Neural progenitor cell (in vitro differentiated cells): ENCODE results near the gene LRPAP1. TPM values are rescaled to one million over a fixed set of nuclear protein-coding genes. Genes with fewer than 3 reads are reported as not detected.
A peak's percentile ranks its signal among the peaks of the same experiment; 100 is the strongest.

ENCODE experiments used
- DNase-seq: peaks from one replicate; pipeline ENCODE4 v3.0.0-alpha.2; 2016; ENCODE audit warnings: low spot score
- H2AFZ ChIP-seq: fragments of 200-600 bp; sonication (generic); replicated peaks from 2 replicates; pipeline ENCODE4 v1.6.1; 2016; ENCODE audit warnings: antibody characterized with exemption
- H3F3A ChIP-seq: fragments of 200-600 bp; sonication (generic); 2 replicates; pipeline ENCODE4 v1.6.1; 2016; ENCODE audit warnings: antibody characterized with exemption, low read depth
- H3K27ac ChIP-seq: fragments of 200-600 bp; sonication (generic); 2 replicates; pipeline ENCODE4 v1.5.1; 2016; ENCODE audit warnings: mild to moderate bottlenecking
- H3K27me3 ChIP-seq: fragments of 200-600 bp; sonication (generic); 2 replicates; pipeline ENCODE4 v1.6.1; 2016; ENCODE audit warnings: mild to moderate bottlenecking, moderate library complexity
- H3K36me3 ChIP-seq: fragments of 200-600 bp; sonication (generic); 2 replicates; pipeline ENCODE4 v1.5.1; 2016
- H3K4me1 ChIP-seq: fragments of 200-600 bp; sonication (generic); 2 replicates; pipeline ENCODE4 v1.6.1; 2016; ENCODE audit warnings: mixed run types
- H3K4me2 ChIP-seq: fragments of 200-600 bp; sonication (generic); 2 replicates; pipeline ENCODE4 v1.6.1; 2016
- H3K4me3 ChIP-seq: fragments of 200-600 bp; sonication (generic); 2 replicates; pipeline ENCODE4 v1.5.1; 2016
- H3K79me2 ChIP-seq: fragments of 200-600 bp; sonication (generic); 2 replicates; pipeline ENCODE4 v1.6.1; 2016; ENCODE audit warnings: low read depth
- H3K9ac ChIP-seq: fragments of 200-600 bp; sonication (generic); 2 replicates; pipeline ENCODE4 v1.6.1; 2016
- H3K9me3 ChIP-seq: fragments of 200-600 bp; sonication (generic); 2 replicates; pipeline ENCODE4 v1.5.1; 2016; ENCODE audit warnings: low read depth
- H4K20me1 ChIP-seq: fragments of 200-600 bp; sonication (generic); 2 replicates; pipeline ENCODE4 v1.6.1; 2016; ENCODE audit warnings: low read depth
- H3K27ac Mint-ChIP-seq: 3 replicates; pipeline ENCODE4 v1.8.0; 2021; ENCODE audit warnings: mixed read lengths
- H3K27me3 Mint-ChIP-seq: 2 replicates; pipeline ENCODE4 v1.8.0; 2022; ENCODE audit warnings: low read depth, mild to moderate bottlenecking, inconsistent platforms, moderate library complexity, mixed read lengths; ENCODE audit not compliant: insufficient read depth
- H3K36me3 Mint-ChIP-seq: 3 replicates; pipeline ENCODE4 v1.8.0; 2021; ENCODE audit warnings: mixed read lengths
- H3K4me1 Mint-ChIP-seq: 3 replicates; pipeline ENCODE4 v1.8.0; 2021; ENCODE audit warnings: mixed read lengths
- H3K4me3 Mint-ChIP-seq: 3 replicates; pipeline ENCODE4 v1.8.0; 2021; ENCODE audit warnings: mild to moderate bottlenecking, moderate library complexity, mixed read lengths
- H3K9me3 Mint-ChIP-seq: 3 replicates; pipeline ENCODE4 v1.8.0; 2020; ENCODE audit warnings: mixed read lengths
- EZH2 ChIP-seq: fragments of 200-600 bp; sonication (generic); IDR thresholded peaks from 2 replicates; pipeline ENCODE4 v1.6.1; 2017; ENCODE audit warnings: antibody characterized with exemption, mild to moderate bottlenecking, moderate library complexity
- EZH2phosphoT487 ChIP-seq: fragments of 200-600 bp; sonication (generic); IDR thresholded peaks from 2 replicates; pipeline ENCODE4 v1.6.1; 2017; ENCODE audit warnings: antibody characterized with exemption
- total RNA-seq: library from RNA; depleted of rRNA; stranded (reverse); fragments of >200 nt; gene quantifications from 2 replicates; pipeline ENCODE4 v1.2.3, GENCODE V29; 2015; ENCODE audit warnings: low replicate concordance
- TF ChIP-seq, protein P1 (sequence below): fragments of 200-600 bp; sonication (generic); IDR thresholded peaks from 2 replicates; pipeline ENCODE4 v1.5.1; 2017; ENCODE audit warnings: antibody characterized with exemption, mild to moderate bottlenecking

The LRPAP1 gene
- total RNA-seq, 1 donor from 2014 or later = 48.3 TPM

- Histone ChIP-seq H3K4me2 (no peak overlapping the region), H3K79me2 (no peaks in the 10 kb centered on the region), H2AFZ (no peak overlapping the region), H4K20me1 (peaks cover 4% of the 10 kb centered on the region), H3K9ac (no peak overlapping the region), H3K9me3 (no peaks in the 10 kb centered on the region), H3K4me3 (no peak overlapping the region), H3K27me3 (peaks cover 73% of the 10 kb centered on the region), H3K27ac (no peak overlapping the region), H3F3A (peaks cover 25% of the 10 kb centered on the region), H3K4me1 (peaks cover 12% of the 10 kb centered on the region), H3K36me3 (no peaks in the 10 kb centered on the region)
- peak; percentile 2 for DNase-seq
- Mint-ChIP-seq H3K9me3 (no peaks in the 10 kb centered on the region), H3K4me1 (peaks cover 31% of the 10 kb centered on the region), H3K27ac (no peak overlapping the region), H3K4me3 (no peak overlapping the region), H3K27me3 (peaks cover 11% of the 10 kb centered on the region), H3K36me3 (no peaks in the 10 kb centered on the region)
- TF ChIP-seq EZH2 (no peak), EZH2phosphoT487 (no peak)
- TF ChIP-seq, protein P1, sequence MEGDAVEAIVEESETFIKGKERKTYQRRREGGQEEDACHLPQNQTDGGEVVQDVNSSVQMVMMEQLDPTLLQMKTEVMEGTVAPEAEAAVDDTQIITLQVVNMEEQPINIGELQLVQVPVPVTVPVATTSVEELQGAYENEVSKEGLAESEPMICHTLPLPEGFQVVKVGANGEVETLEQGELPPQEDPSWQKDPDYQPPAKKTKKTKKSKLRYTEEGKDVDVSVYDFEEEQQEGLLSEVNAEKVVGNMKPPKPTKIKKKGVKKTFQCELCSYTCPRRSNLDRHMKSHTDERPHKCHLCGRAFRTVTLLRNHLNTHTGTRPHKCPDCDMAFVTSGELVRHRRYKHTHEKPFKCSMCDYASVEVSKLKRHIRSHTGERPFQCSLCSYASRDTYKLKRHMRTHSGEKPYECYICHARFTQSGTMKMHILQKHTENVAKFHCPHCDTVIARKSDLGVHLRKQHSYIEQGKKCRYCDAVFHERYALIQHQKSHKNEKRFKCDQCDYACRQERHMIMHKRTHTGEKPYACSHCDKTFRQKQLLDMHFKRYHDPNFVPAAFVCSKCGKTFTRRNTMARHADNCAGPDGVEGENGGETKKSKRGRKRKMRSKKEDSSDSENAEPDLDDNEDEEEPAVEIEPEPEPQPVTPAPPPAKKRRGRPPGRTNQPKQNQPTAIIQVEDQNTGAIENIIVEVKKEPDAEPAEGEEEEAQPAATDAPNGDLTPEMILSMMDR = no peak
Measured at GRCh38 chr4:3466691-3467600, 65.3 kb downstream of the LRPAP1 start.

- Histone ChIP-seq H3K27me3 (peaks cover 65% of the 10 kb centered on the region), H3K4me3 (no peak overlapping the region), H2AFZ (no peak overlapping the region), H3K36me3 (no peaks in the 10 kb centered on the region), H3K79me2 (no peaks in the 10 kb centered on the region), H3K9me3 (no peaks in the 10 kb centered on the region), H3K4me2 (no peak overlapping the region), H3K4me1 (peaks cover 12% of the 10 kb centered on the region), H3F3A (peaks cover 25% of the 10 kb centered on the region), H4K20me1 (peaks cover 4% of the 10 kb centered on the region), H3K9ac (no peak overlapping the region), H3K27ac (no peak overlapping the region)
- H3K4me3 Mint-ChIP-seq = no peak overlapping the region
- DNase-seq = peak; percentile 76
- TF ChIP-seq EZH2 = no peak
- TF ChIP-seq EZH2phosphoT487 = no peak
- TF ChIP-seq, protein P1 = peak; percentile 60
- no peaks in the 10 kb centered on the region for H3K9me3 Mint-ChIP-seq
- peaks cover 10% of the 10 kb centered on the region for H3K27me3 Mint-ChIP-seq
- peaks cover 30% of the 10 kb centered on the region for H3K4me1 Mint-ChIP-seq
- no peaks in the 10 kb centered on the region for H3K36me3 Mint-ChIP-seq
- H3K27ac Mint-ChIP-seq = no peak overlapping the region
Measured at GRCh38 chr4:3465698-3466671, 66.2 kb downstream of the LRPAP1 start.

DNA sequence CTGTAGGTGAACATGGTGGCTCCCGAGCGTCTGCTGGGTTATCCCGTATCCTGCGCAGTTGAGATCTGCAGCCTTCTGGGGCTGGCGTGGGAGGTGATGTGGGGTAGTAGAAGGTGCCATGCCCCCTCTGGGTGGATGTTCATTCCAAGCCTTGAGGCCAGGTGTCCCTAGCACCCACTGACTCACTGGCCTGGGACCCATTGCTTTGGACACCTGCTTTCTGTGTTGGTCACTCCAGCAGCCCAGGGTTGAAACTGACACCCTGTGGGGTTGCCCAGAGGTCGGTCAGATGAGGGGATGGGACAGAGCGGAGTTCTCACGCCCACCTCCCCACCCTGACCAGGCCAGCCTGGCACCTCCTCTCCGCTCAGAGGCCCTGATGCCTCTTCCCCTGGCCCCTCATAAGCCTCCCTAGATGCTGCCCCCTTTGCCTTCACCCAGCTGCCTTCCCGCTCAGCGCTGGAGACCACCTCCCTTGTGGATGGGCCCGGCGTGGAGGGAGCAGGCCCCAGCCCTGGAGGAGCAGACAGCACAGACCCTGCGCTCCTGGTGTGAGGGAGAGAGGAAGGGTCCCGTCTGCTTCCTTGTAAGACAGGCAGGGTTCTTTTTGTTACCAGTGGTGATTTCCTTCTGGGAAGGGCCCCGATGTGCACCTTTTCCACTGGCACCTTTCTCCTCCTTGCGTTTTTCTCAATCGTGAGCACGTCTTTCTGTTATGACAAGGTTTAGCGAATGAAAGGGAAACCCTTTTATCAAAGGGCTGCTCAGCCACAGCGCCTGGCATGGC is 67.1 kb downstream of the LRPAP1 start:
- H2AFZ ChIP-seq = no peak overlapping the region
- no peak overlapping the region for H3K4me3 Mint-ChIP-seq
- H3K36me3 Mint-ChIP-seq = no peaks in the 10 kb centered on the region
- H3K27me3 Mint-ChIP-seq = peaks cover 6% of the 10 kb centered on the region
- H3K36me3 ChIP-seq = no peaks in the 10 kb centered on the region
- H3K27me3 ChIP-seq = peaks cover 63% of the 10 kb centered on the region
- H3K9ac ChIP-seq = no peak overlapping the region
- peaks cover 27% of the 10 kb centered on the region for H3K4me1 Mint-ChIP-seq
- no peak overlapping the region for H3K4me3 ChIP-seq
- no peak overlapping the region for H3K27ac Mint-ChIP-seq
- peaks cover 4% of the 10 kb centered on the region for H4K20me1 ChIP-seq
- H3K9me3 ChIP-seq = no peaks in the 10 kb centered on the region
- H3K9me3 Mint-ChIP-seq = no peaks in the 10 kb centered on the region
- peaks cover 25% of the 10 kb centered on the region for H3F3A ChIP-seq
- DNase-seq = no peak
- no peak for TF ChIP-seq EZH2
- TF ChIP-seq, protein P1 = no peak
- no peak for TF ChIP-seq EZH2phosphoT487
- H3K4me2 ChIP-seq = no peak overlapping the region
- no peaks in the 10 kb centered on the region for H3K79me2 ChIP-seq
- peaks cover 12% of the 10 kb centered on the region for H3K4me1 ChIP-seq
- H3K27ac ChIP-seq = no peak overlapping the region
